Rectal smooth muscle tissue (tissue), 1 donor: ENCODE measurements around the gene RAB20.

Source experiments
- H3K27ac ChIP-seq: one replicate; pipeline ENCODE4 v1.7.0; 2013; ENCODE audit warnings: low read depth, low read length, inconsistent platforms
- H3K27me3 ChIP-seq: one replicate; pipeline ENCODE4 v1.7.0; 2013; ENCODE audit warnings: low read length; ENCODE audit not compliant: control insufficient read depth, insufficient read depth
- H3K36me3 ChIP-seq: one replicate; pipeline ENCODE4 v1.7.0; 2013; ENCODE audit warnings: low read length; ENCODE audit not compliant: control insufficient read depth, insufficient read depth
- H3K4me1 ChIP-seq: one replicate; pipeline ENCODE4 v1.7.0; 2013; ENCODE audit warnings: low read length; ENCODE audit not compliant: control insufficient read depth, insufficient read depth
- H3K4me3 ChIP-seq: one replicate; pipeline ENCODE4 v1.7.0; 2013; ENCODE audit warnings: low read length
- H3K9ac ChIP-seq: one replicate; pipeline ENCODE4 v1.7.0; 2013; ENCODE audit warnings: low read length

The RAB20 gene

GRCh38 chr13:110484290-110485048 is 77.1 kb downstream of the RAB20 start:
- Histone ChIP-seq H3K27me3 (no peaks in the 10 kb centered on the region), H3K27ac (no peak overlapping the region), H3K36me3 (peaks cover 37% of the 10 kb centered on the region), H3K4me1 (no peaks in the 10 kb centered on the region), H3K9ac (no peak overlapping the region), H3K4me3 (no peak overlapping the region)

GRCh38 chr13:110483386-110483968 is 78.0 kb downstream of the RAB20 start:
- Histone ChIP-seq H3K4me3 (no peak overlapping the region), H3K9ac (no peak overlapping the region), H3K36me3 (peaks cover 37% of the 10 kb centered on the region), H3K27ac (no peak overlapping the region), H3K27me3 (no peaks in the 10 kb centered on the region), H3K4me1 (no peaks in the 10 kb centered on the region)

- no peak overlapping the region for H3K9ac ChIP-seq
- peaks cover 45% of the 10 kb centered on the region for H3K36me3 ChIP-seq
- no peaks in the 10 kb centered on the region for H3K4me1 ChIP-seq
- peak overlapping the region; percentile 4 for H3K27ac ChIP-seq
- H3K4me3 ChIP-seq: no peak overlapping the region
- H3K27me3 ChIP-seq: no peaks in the 10 kb centered on the region
Measured at GRCh38 chr13:110480161-110480560, 81.4 kb downstream of the RAB20 start.

- Histone ChIP-seq H3K27me3 (no peaks in the 10 kb centered on the region), H3K4me1 (no peaks in the 10 kb centered on the region), H3K9ac (no peak overlapping the region), H3K36me3 (peaks cover 47% of the 10 kb centered on the region), H3K27ac (no peak overlapping the region), H3K4me3 (no peak overlapping the region)
Measured at GRCh38 chr13:110479648-110480047, 81.9 kb downstream of the RAB20 start.

- no peak overlapping the region for H3K27ac ChIP-seq
- H3K9ac ChIP-seq: no peak overlapping the region
- H3K4me3 ChIP-seq: no peak overlapping the region
- peaks cover 48% of the 10 kb centered on the region for H3K36me3 ChIP-seq
- no peaks in the 10 kb centered on the region for H3K4me1 ChIP-seq
- H3K27me3 ChIP-seq: no peaks in the 10 kb centered on the region
Measured at GRCh38 chr13:110479215-110479545, 82.3 kb downstream of the RAB20 start.

GRCh38 chr13:110478405-110479214 is 82.9 kb downstream of the RAB20 start:
- H3K27me3 ChIP-seq: no peaks in the 10 kb centered on the region
- peaks cover 49% of the 10 kb centered on the region for H3K36me3 ChIP-seq
- no peak overlapping the region for H3K4me3 ChIP-seq
- no peak overlapping the region for H3K9ac ChIP-seq
- H3K4me1 ChIP-seq: no peaks in the 10 kb centered on the region
- no peak overlapping the region for H3K27ac ChIP-seq

GRCh38 chr13:110477706-110478245 is 83.7 kb downstream of the RAB20 start:
- no peak overlapping the region for H3K9ac ChIP-seq
- no peak overlapping the region for H3K4me3 ChIP-seq
- H3K27me3 ChIP-seq: no peaks in the 10 kb centered on the region
- H3K36me3 ChIP-seq: peaks cover 48% of the 10 kb centered on the region
- H3K4me1 ChIP-seq: no peaks in the 10 kb centered on the region
- no peak overlapping the region for H3K27ac ChIP-seq

- H3K27ac ChIP-seq: no peak overlapping the region
- no peak overlapping the region for H3K9ac ChIP-seq
- no peaks in the 10 kb centered on the region for H3K4me1 ChIP-seq
- H3K4me3 ChIP-seq: no peak overlapping the region
- H3K36me3 ChIP-seq: peaks cover 45% of the 10 kb centered on the region
- H3K27me3 ChIP-seq: no peaks in the 10 kb centered on the region
Measured at GRCh38 chr13:110476220-110476617, 85.3 kb downstream of the RAB20 start.

- H3K36me3 ChIP-seq: peaks cover 45% of the 10 kb centered on the region
- H3K9ac ChIP-seq: no peak overlapping the region
- H3K4me1 ChIP-seq: no peaks in the 10 kb centered on the region
- H3K4me3 ChIP-seq: no peak overlapping the region
- H3K27ac ChIP-seq: no peak overlapping the region
- H3K27me3 ChIP-seq: no peaks in the 10 kb centered on the region
Measured at GRCh38 chr13:110475550-110476219, 85.8 kb downstream of the RAB20 start.

- Histone ChIP-seq H3K9ac (no peak overlapping the region), H3K4me3 (no peak overlapping the region), H3K27me3 (no peaks in the 10 kb centered on the region), H3K4me1 (no peaks in the 10 kb centered on the region), H3K27ac (no peak overlapping the region), H3K36me3 (peaks cover 43% of the 10 kb centered on the region)
Measured at GRCh38 chr13:110475117-110475516, 86.4 kb downstream of the RAB20 start.

- no peaks in the 10 kb centered on the region for H3K4me1 ChIP-seq
- no peak overlapping the region for H3K27ac ChIP-seq
- H3K27me3 ChIP-seq: no peaks in the 10 kb centered on the region
- peaks cover 43% of the 10 kb centered on the region for H3K36me3 ChIP-seq
- no peak overlapping the region for H3K9ac ChIP-seq
- no peak overlapping the region for H3K4me3 ChIP-seq
Measured at GRCh38 chr13:110474713-110475112, 86.8 kb downstream of the RAB20 start.
